K562 (cell line): ENCODE measurements around the gene DMD. TPM values are rescaled to one million over a fixed set of nuclear protein-coding genes. Genes with fewer than 3 reads are reported as not detected.

Experiments
- ATAC-seq: fragments of 200-7000 bp; cut with Tn5 transposase; 3 replicates; pipeline ENCODE4 v1.9.1; 2020; ENCODE audit warnings: moderate library complexity
- BruUV-seq: library from RNA; stranded (reverse); fragments of 400-500 nt; replicated peaks from 2 replicates; lab custom pipeline; 2021; lab: Mats Ljungman, UMichigan
- CTCF ChIA-PET: fragments of 300-600 bp; formaldehyde crosslinking; extraction: SDS; loops from one replicate; lab custom pipeline; 2021; ENCODE audit warnings: low intra/inter-chr PET ratio; lab: Yijun Ruan, JAX
- POLR2A ChIA-PET: fragments of 300-600, 350-650 bp; sonication (Branson Sonifier 250); formaldehyde crosslinking; extraction: SDS; loops from one replicate; lab custom pipeline; 2021; ENCODE audit warnings: antibody characterized with exemption, inconsistent platforms; lab: Yijun Ruan, JAX
- DNase-seq, 4 experiments: peaks; one replicate each; pipeline versions ENCODE4 v3.0.0 to v3.0.0-alpha.2; 2011 to 2018; ENCODE audit warnings: low spot score in 3 of 4, mixed read lengths in 3 of 4; ENCODE audit errors: extremely low read depth in 1 of 4
- FAIRE-seq: peaks from 2 replicates; lab custom pipeline; 2011; peaks lifted over from hg19 to GRCh38; lab: Jason Lieb, UNC
- H2AFZ ChIP-seq: 2 replicates; pipeline ENCODE4 v1.6.0; 2011; ENCODE audit warnings: low read depth, low read length, control low read depth, inconsistent platforms
- H3K27ac ChIP-seq: fragments of 200-600 bp; 3 replicates; pipeline ENCODE4 v1.8.0; 2011; ENCODE audit warnings: low read depth, mild to moderate bottlenecking, control low read depth, inconsistent platforms, low read length, moderate library complexity, mixed read lengths; ENCODE audit errors: extremely low read depth
- H3K27me3 ChIP-seq, 2 experiments: fragments of 300-600 bp in 1 of 2; 2 replicates in 1 of 2; 3 replicates in 1 of 2; pipeline versions ENCODE4 v1.6.0 to v1.8.0; 2011; ENCODE audit warnings: inconsistent platforms in 2 of 2, low read length in 2 of 2, mild to moderate bottlenecking in 1 of 2, mixed read lengths in 1 of 2, moderate library complexity in 1 of 2; ENCODE audit not compliant: control insufficient read depth in 2 of 2, insufficient read depth in 2 of 2
- H3K36me3 ChIP-seq: fragments of 300-600 bp; 3 replicates; pipeline ENCODE4 v1.8.0; 2011; ENCODE audit warnings: mild to moderate bottlenecking, low read length, inconsistent platforms; ENCODE audit not compliant: control insufficient read depth, insufficient read depth
- H3K4me1 ChIP-seq, 2 experiments: fragments of 200-600 bp in 1 of 2; replicated peaks in 1 of 2; 2 replicates in 1 of 2; 3 replicates in 1 of 2; pipeline versions ENCODE4 v1.5.1 to v1.8.0; 2011; ENCODE audit warnings: inconsistent platforms in 2 of 2, low read length in 2 of 2, mild to moderate bottlenecking in 1 of 2, mixed read lengths in 1 of 2, moderate library complexity in 1 of 2; ENCODE audit not compliant: control insufficient read depth in 2 of 2, insufficient read depth in 2 of 2
- H3K4me2 ChIP-seq: 2 replicates; pipeline ENCODE4 v1.6.1; 2011; ENCODE audit warnings: low read length, control low read depth, inconsistent platforms, mixed read lengths; ENCODE audit not compliant: insufficient read depth
- H3K4me3 ChIP-seq: fragments of 200-600 bp; sonication (generic), shearing (Covaris generic); 2 replicates; pipeline ENCODE4 v1.5.1; 2016; ENCODE audit warnings: control low read depth, inconsistent platforms
- H3K79me2 ChIP-seq: fragments of 200-600 bp; 3 replicates; pipeline ENCODE4 v1.8.0; 2011; ENCODE audit warnings: low read length, inconsistent platforms; ENCODE audit not compliant: control insufficient read depth, insufficient read depth
- H3K9ac ChIP-seq, 2 experiments: 2 replicates each; pipeline versions ENCODE4 v1.6.0 to v1.6.1; 2011; ENCODE audit warnings: low read depth in 2 of 2, low read length in 2 of 2, control low read depth in 1 of 2, inconsistent platforms in 1 of 2, mild to moderate bottlenecking in 1 of 2, mixed read lengths in 1 of 2; ENCODE audit not compliant: insufficient read depth in 1 of 2
- H3K9me1 ChIP-seq: one replicate; pipeline ENCODE4 v1.6.0; 2011; ENCODE audit warnings: inconsistent platforms, mild to moderate bottlenecking, low read length, moderate library complexity; ENCODE audit not compliant: control insufficient read depth, insufficient read depth
- H3K9me3 ChIP-seq: replicated peaks from 2 replicates; pipeline ENCODE4 v1.5.1; 2011; ENCODE audit warnings: low read depth, low read length, inconsistent platforms; ENCODE audit not compliant: control insufficient read depth, insufficient read depth
- H4K20me1 ChIP-seq: replicated peaks from 2 replicates; pipeline ENCODE4 v1.6.1; 2011; ENCODE audit warnings: low read length, inconsistent platforms, mixed read lengths; ENCODE audit not compliant: control insufficient read depth, insufficient read depth
- CBX2 ChIP-seq: fragments of 200-600 bp; sonication (generic); IDR thresholded peaks from one replicate; pipeline ENCODE4 v1.6.1; 2012; ENCODE audit warnings: mild to moderate bottlenecking, low read length, inconsistent platforms; ENCODE audit not compliant: insufficient read depth, poor library complexity, severe bottlenecking
- MAFG ChIP-seq: fragments of 450-650 bp; conservative IDR thresholded peaks from 2 replicates; pipeline ENCODE4 v1.6.1; 2016; ENCODE audit warnings: missing genetic modification characterization, missing compliant biosample characterization
- SRF ChIP-seq, 2 experiments: fragments of 250-450, 450-650 bp in 1 of 2; sonication (Bioruptor Pico) in 1 of 2; sonication (generic) in 1 of 2; formaldehyde crosslinking; IDR thresholded peaks; 2 replicates each; pipeline versions ENCODE4 v1.5.0 to v1.5.1; 2020 to 2022; ENCODE audit warnings: mild to moderate bottlenecking in 1 of 2, missing genetic modification reagents in 1 of 2
- ZNF174 ChIP-seq: fragments of 250-450 bp; sonication (Bioruptor Pico); IDR thresholded peaks from 2 replicates; pipeline ENCODE4 v1.4.0; 2020; ENCODE audit warnings: mild to moderate bottlenecking
- WGBS: fragments of 100-300 bp; shearing (Covaris generic); methylation state at CpG from one replicate; pipeline ENCODE4 v1.1.6; 2016; ENCODE audit warnings: low coverage, mixed read lengths; ENCODE audit not compliant: insufficient coverage; ENCODE audit errors: missing lambda C conversion rate; 5-methylcytosine and 5-hydroxymethylcytosine counted together
- in situ Hi-C: fragments of 300-500 bp; cut with MboI; formaldehyde crosslinking; loops from 4 replicates; pipeline ENCODE4 v1.15.0; 2018; ENCODE audit warnings: inconsistent platforms, mixed read lengths
- intact Hi-C: fragments of 100-400 bp; cut with micrococcal nuclease; formaldehyde crosslinking; loops from 2 replicates; pipeline ENCODE4 v1.14.2; 2022
- polyA plus RNA-seq, 8 experiments: library from polyadenylated mRNA; depleted of rRNA in 4 of 8; stranded (reverse) in 5 of 8; unstranded in 3 of 8; fragments of >200 nt; fragmentation: Nextera tagmentation in 2 of 8; fragmentation: Illumina TruSeq in 1 of 8; extraction: Ambion mirVana in 2 of 8; extraction: Trizol in 1 of 8; gene quantifications; 2 replicates each; pipeline versions ENCODE4 v1.2.1 to v1.2.3, GENCODE V29; 2011 to 2014; ENCODE audit warnings: inconsistent platforms in 1 of 8, missing spikeins in 1 of 8
- total RNA-seq, 7 experiments: library from RNA; depleted of rRNA in 6 of 7; stranded (reverse); fragments of >200 nt in 6 of 7; fragmentation: Illumina TruSeq in 2 of 7; extraction: Trizol in 2 of 7; gene quantifications; 2 replicates each; pipeline versions ENCODE4 v1.2.1 to v1.2.3, GENCODE V29; 2011 to 2021; ENCODE audit warnings: low replicate concordance in 1 of 7
- TF ChIP-seq, protein P1 (sequence below): fragments of 450-650 bp; IDR thresholded peaks from 2 replicates; pipeline ENCODE4 v1.6.1; 2018; ENCODE audit not compliant: partially characterized antibody
- TF ChIP-seq, protein P2 (sequence below): fragments of 450-650 bp; formaldehyde crosslinking; IDR thresholded peaks from 2 replicates; pipeline ENCODE4 v1.4.0; 2020; ENCODE audit warnings: mild to moderate bottlenecking
- TF ChIP-seq, protein P3 (sequence below): sonication (generic); formaldehyde crosslinking; IDR thresholded peaks from 2 replicates; pipeline ENCODE4 v1.8.0; 2023; ENCODE audit warnings: mild to moderate bottlenecking, missing genetic modification reagents

Gene DMD
- total and polyA plus RNA-seq, 9 of the 15 experiments (the other 6 are each of a cell fraction or from before 2014, with no cell fraction given): 3.8 to 20.4 (median 11.4) TPM

DNA sequence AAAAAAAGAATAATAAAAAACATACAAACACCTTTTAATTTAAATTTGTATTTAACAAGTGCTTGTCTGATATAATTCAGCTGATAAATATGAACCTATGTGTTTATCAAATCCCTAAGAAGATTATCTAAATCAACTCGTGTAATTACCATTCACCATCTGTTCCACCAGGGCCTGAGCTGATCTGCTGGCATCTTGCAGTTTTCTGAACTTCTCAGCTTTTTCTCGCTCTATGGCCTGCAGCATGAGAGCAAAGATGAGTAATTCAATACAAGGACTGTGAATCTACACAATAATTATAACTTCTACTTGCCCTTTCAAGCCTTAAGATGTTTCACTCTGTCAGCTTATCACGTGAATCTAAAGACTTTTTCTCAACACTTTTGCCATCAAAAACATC, 709.7 kb downstream of the DMD start:
- in situ Hi-C loops: no loop called here
- no peak overlapping the region for H2AFZ ChIP-seq

DNA sequence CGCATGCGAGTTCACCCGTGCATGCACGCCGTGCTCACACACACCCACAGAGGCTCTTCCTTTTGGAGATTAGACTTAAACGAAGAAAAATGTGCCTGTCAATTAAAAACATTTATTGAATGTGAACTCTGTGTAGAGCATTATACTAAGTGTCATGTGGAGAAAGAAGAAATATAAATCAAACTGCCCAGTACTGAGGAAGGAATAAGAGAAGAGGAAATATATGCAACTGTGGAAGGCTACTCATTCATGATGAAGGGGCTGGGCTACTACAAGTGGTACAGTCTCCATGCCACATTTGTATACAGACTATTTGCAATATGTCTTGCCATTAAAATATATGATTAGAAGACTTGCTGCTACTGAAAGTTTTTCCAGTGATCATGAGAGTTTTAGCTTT, 714.7 kb downstream of the DMD start:
- no peaks in the 10 kb centered on the region for H3K79me2 ChIP-seq
- no peak overlapping the region for H3K4me2 ChIP-seq
- in situ Hi-C loops: no loop called here
- no peak overlapping the region for H2AFZ ChIP-seq
- no TSS peak for BruUV-seq
- ATAC-seq (no peak), FAIRE-seq (no peak), DNase-seq (no peak)
- CTCF ChIA-PET: no interaction called here
- no peaks in the 10 kb centered on the region for H3K4me1 ChIP-seq
- no peaks in the 10 kb centered on the region for H3K9me1 ChIP-seq
- intact Hi-C loops: no loop called here
- no peaks in the 10 kb centered on the region for H3K9me3 ChIP-seq
- POLR2A ChIA-PET: no interaction called here
- no peak overlapping the region for H3K9ac ChIP-seq
- H3K27ac ChIP-seq: no peak overlapping the region
- H3K4me3 ChIP-seq: no peak overlapping the region
- H3K36me3 ChIP-seq: no peaks in the 10 kb centered on the region
- H4K20me1 ChIP-seq: no peaks in the 10 kb centered on the region
- no peaks in the 10 kb centered on the region for H3K27me3 ChIP-seq
- 4% methylated on average over 6 of the region's 6 CpGs for WGBS
- TF ChIP-seq, protein P1, sequence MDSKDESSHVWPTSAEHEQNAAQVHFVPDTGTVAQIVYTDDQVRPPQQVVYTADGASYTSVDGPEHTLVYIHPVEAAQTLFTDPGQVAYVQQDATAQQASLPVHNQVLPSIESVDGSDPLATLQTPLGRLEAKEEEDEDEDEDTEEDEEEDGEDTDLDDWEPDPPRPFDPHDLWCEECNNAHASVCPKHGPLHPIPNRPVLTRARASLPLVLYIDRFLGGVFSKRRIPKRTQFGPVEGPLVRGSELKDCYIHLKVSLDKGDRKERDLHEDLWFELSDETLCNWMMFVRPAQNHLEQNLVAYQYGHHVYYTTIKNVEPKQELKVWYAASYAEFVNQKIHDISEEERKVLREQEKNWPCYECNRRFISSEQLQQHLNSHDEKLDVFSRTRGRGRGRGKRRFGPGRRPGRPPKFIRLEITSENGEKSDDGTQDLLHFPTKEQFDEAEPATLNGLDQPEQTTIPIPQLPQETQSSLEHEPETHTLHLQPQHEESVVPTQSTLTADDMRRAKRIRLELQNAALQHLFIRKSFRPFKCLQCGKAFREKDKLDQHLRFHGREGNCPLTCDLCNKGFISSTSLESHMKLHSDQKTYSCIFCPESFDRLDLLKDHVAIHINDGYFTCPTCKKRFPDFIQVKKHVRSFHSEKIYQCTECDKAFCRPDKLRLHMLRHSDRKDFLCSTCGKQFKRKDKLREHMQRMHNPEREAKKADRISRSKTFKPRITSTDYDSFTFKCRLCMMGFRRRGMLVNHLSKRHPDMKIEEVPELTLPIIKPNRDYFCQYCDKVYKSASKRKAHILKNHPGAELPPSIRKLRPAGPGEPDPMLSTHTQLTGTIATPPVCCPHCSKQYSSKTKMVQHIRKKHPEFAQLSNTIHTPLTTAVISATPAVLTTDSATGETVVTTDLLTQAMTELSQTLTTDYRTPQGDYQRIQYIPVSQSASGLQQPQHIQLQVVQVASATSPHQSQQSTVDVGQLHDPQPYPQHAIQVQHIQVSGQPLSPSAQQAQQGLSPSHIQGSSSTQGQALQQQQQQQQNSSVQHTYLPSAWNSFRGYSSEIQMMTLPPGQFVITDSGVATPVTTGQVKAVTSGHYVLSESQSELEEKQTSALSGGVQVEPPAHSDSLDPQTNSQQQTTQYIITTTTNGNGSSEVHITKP: no peak
- TF ChIP-seq CBX2 (no peak), SRF (CRISPR knock-in tag; IDR thresholded peaks at IDR 0.05) (no peak)
- TF ChIP-seq, protein P2, sequence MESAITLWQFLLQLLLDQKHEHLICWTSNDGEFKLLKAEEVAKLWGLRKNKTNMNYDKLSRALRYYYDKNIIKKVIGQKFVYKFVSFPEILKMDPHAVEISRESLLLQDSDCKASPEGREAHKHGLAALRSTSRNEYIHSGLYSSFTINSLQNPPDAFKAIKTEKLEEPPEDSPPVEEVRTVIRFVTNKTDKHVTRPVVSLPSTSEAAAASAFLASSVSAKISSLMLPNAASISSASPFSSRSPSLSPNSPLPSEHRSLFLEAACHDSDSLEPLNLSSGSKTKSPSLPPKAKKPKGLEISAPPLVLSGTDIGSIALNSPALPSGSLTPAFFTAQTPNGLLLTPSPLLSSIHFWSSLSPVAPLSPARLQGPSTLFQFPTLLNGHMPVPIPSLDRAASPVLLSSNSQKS: no peak
- TF ChIP-seq, protein P3, sequence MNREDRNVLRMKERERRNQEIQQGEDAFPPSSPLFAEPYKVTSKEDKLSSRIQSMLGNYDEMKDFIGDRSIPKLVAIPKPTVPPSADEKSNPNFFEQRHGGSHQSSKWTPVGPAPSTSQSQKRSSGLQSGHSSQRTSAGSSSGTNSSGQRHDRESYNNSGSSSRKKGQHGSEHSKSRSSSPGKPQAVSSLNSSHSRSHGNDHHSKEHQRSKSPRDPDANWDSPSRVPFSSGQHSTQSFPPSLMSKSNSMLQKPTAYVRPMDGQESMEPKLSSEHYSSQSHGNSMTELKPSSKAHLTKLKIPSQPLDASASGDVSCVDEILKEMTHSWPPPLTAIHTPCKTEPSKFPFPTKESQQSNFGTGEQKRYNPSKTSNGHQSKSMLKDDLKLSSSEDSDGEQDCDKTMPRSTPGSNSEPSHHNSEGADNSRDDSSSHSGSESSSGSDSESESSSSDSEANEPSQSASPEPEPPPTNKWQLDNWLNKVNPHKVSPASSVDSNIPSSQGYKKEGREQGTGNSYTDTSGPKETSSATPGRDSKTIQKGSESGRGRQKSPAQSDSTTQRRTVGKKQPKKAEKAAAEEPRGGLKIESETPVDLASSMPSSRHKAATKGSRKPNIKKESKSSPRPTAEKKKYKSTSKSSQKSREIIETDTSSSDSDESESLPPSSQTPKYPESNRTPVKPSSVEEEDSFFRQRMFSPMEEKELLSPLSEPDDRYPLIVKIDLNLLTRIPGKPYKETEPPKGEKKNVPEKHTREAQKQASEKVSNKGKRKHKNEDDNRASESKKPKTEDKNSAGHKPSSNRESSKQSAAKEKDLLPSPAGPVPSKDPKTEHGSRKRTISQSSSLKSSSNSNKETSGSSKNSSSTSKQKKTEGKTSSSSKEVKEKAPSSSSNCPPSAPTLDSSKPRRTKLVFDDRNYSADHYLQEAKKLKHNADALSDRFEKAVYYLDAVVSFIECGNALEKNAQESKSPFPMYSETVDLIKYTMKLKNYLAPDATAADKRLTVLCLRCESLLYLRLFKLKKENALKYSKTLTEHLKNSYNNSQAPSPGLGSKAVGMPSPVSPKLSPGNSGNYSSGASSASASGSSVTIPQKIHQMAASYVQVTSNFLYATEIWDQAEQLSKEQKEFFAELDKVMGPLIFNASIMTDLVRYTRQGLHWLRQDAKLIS (CRISPR knock-in tag): no peak

More for the DNA sequence above, 709.7 kb downstream of the DMD start:
- Histone ChIP-seq H3K79me2 (no peaks in the 10 kb centered on the region), H3K27ac (no peak overlapping the region), H3K4me1 (no peaks in the 10 kb centered on the region), H3K36me3 (no peaks in the 10 kb centered on the region), H3K4me3 (no peak overlapping the region), H3K9me3 (no peaks in the 10 kb centered on the region), H3K9ac (no peak overlapping the region), H3K9me1 (no peaks in the 10 kb centered on the region)
- no TSS peak for BruUV-seq
- FAIRE-seq (no peak), DNase-seq (no peak), ATAC-seq (no peak)
- intact Hi-C loops: no loop called here
- ChIA-PET POLR2A (no interaction called here), CTCF (no interaction called here)
- TF ChIP-seq ZNF174 (CRISPR knock-in tag): no peak
- TF ChIP-seq MAFG: no peak
- TF ChIP-seq, all 486 proteins: peak for 0
- Histone ChIP-seq H3K27me3 (no peaks in the 10 kb centered on the region), H3K4me2 (no peak overlapping the region), H4K20me1 (no peaks in the 10 kb centered on the region)
- 0% methylated on average over 3 of the region's 3 CpGs for WGBS
